Natural killer cell (primary cell): Measurements from ENCODE around the gene VEGFB. TPM values are rescaled to one million over a fixed set of nuclear protein-coding genes. Genes with fewer than 3 reads are reported as not detected.

Source experiments
- ATAC-seq, 3 donors: fragments of 150-1000 bp in 2 of 3; fragments of 200-7000 bp in 1 of 3; cut with Tn5 transposase; 1 replicate in 1 of 3; 2 replicates in 2 of 3; pipeline ENCODE4 v1.10.0; 2021; ENCODE audit warnings: mild to moderate bottlenecking in 2 of 3, moderate library complexity in 2 of 3
- DNase-seq, 2 donors: peaks; one replicate each; pipeline versions ENCODE4 v3.0.0 to v3.0.0-alpha.2; 2013 to 2021; ENCODE audit warnings: mixed read lengths in 1 of 2
- H3K27ac ChIP-seq: one replicate; pipeline ENCODE4 v1.5.1; 2013; ENCODE audit warnings: mild to moderate bottlenecking, low read length
- H3K27me3 ChIP-seq: one replicate; pipeline ENCODE4 v1.6.1; 2013; ENCODE audit warnings: low read length; ENCODE audit not compliant: control insufficient read depth, insufficient read depth
- H3K36me3 ChIP-seq: one replicate; pipeline ENCODE4 v1.6.1; 2013; ENCODE audit warnings: low read length; ENCODE audit not compliant: control insufficient read depth, insufficient read depth
- H3K4me1 ChIP-seq: one replicate; pipeline ENCODE4 v1.6.1; 2013; ENCODE audit warnings: low read length; ENCODE audit not compliant: control insufficient read depth, insufficient read depth
- H3K4me3 ChIP-seq: one replicate; pipeline ENCODE4 v1.5.1; 2013; ENCODE audit warnings: low read length
- H3K9me3 ChIP-seq: one replicate; pipeline ENCODE4 v1.6.1; 2013; ENCODE audit warnings: low read length; ENCODE audit not compliant: control insufficient read depth, insufficient read depth
- H3K27ac Mint-ChIP-seq, 2 donors: one replicate each; pipeline ENCODE4 v1.8.0; 2022; ENCODE audit warnings: mild to moderate bottlenecking in 2 of 2, mixed read lengths in 2 of 2, moderate library complexity in 1 of 2
- H3K27me3 Mint-ChIP-seq, 2 donors: one replicate each; pipeline ENCODE4 v1.8.0; 2022; ENCODE audit warnings: low read depth in 2 of 2, mixed read lengths in 2 of 2
- H3K36me3 Mint-ChIP-seq: one replicate; pipeline ENCODE4 v1.8.0; 2022; ENCODE audit warnings: mixed read lengths
- H3K4me1 Mint-ChIP-seq, 2 donors: one replicate each; pipeline ENCODE4 v1.8.0; 2022; ENCODE audit warnings: mixed read lengths in 2 of 2
- H3K4me3 Mint-ChIP-seq: one replicate; pipeline ENCODE4 v1.8.0; 2022; ENCODE audit warnings: mild to moderate bottlenecking, moderate library complexity, mixed read lengths
- H3K9me3 Mint-ChIP-seq, 2 donors: one replicate each; pipeline ENCODE4 v1.8.0; 2022; ENCODE audit warnings: mixed read lengths in 2 of 2
- WGBS: methylation state at CpG from one replicate; pipeline ENCODE4 v1.1.7; 2013; ENCODE audit warnings: missing lambda C conversion rate; ENCODE audit not compliant: insufficient coverage; 5-methylcytosine and 5-hydroxymethylcytosine counted together
- intact Hi-C: fragments of 100-400 bp; cut with micrococcal nuclease; formaldehyde crosslinking; loops from one replicate; pipeline ENCODE4 v1.14.2; 2022
- total RNA-seq, 4 donors: library from RNA; stranded (reverse); fragments of 120-200 nt in 1 of 4; gene quantifications; one replicate each; pipeline versions ENCODE4 v1.2.3 to v1.2.4, GENCODE V29; 2013 to 2022
- TF ChIP-seq, protein P1 (sequence below): fragments of 200-600 bp; IDR thresholded peaks from one replicate; pipeline ENCODE4 v1.8.0; 2022; ENCODE audit warnings: antibody characterized with exemption

Gene VEGFB
- total RNA-seq, 3 donors from 2014 or later (not counting 1 experiment from before 2014, with no cell fraction given) = 30.7 to 38.7 (median 37.3) TPM

DNA sequence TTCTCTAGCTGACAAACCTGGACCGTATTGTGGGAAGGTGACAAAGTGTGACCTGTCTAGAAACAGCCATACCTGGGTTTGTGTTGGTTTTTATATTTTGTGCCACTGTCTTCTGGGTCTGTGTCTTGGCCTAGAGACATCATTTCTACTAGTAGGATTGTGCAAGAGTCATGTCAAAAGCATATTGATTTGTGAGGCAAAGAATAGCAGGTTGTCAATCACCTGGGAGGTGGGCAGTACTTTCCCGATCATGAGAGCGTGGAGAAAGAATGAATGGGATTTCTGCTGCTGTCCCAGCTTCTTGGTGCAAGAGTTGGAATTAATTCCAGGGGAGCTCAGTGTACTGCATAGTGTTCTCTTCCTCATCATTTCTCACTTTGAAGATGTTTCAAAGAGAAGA is 32.8 kb upstream of the VEGFB start:
- Mint-ChIP-seq H3K36me3 (peaks cover 14% of the 10 kb centered on the region), H3K4me1 (peaks cover 17 to 25% of the 10 kb centered on the region in 2 donors), H3K27ac (peak overlapping the region in 1 of 2 donors; percentile 48), H3K4me3 (no peak overlapping the region), H3K27me3 (no peaks in the 10 kb centered on the region), H3K9me3 (no peaks in the 10 kb centered on the region)
- no peak for DNase-seq
- TF ChIP-seq, protein P1, sequence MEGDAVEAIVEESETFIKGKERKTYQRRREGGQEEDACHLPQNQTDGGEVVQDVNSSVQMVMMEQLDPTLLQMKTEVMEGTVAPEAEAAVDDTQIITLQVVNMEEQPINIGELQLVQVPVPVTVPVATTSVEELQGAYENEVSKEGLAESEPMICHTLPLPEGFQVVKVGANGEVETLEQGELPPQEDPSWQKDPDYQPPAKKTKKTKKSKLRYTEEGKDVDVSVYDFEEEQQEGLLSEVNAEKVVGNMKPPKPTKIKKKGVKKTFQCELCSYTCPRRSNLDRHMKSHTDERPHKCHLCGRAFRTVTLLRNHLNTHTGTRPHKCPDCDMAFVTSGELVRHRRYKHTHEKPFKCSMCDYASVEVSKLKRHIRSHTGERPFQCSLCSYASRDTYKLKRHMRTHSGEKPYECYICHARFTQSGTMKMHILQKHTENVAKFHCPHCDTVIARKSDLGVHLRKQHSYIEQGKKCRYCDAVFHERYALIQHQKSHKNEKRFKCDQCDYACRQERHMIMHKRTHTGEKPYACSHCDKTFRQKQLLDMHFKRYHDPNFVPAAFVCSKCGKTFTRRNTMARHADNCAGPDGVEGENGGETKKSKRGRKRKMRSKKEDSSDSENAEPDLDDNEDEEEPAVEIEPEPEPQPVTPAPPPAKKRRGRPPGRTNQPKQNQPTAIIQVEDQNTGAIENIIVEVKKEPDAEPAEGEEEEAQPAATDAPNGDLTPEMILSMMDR = no peak
- no peaks in the 10 kb centered on the region for H3K9me3 ChIP-seq
- no peak for ATAC-seq
- no peak overlapping the region for H3K4me3 ChIP-seq
- H3K27ac ChIP-seq = no peak overlapping the region
- WGBS = 89% methylated on average over 3 of the region's 3 CpGs
- H3K4me1 ChIP-seq = peaks cover 25% of the 10 kb centered on the region
- H3K27me3 ChIP-seq = no peaks in the 10 kb centered on the region
- intact Hi-C loops = loop anchor here (5.0 kb wide), 1 partner anchor 451 kb away; no protein-coding TSS in a partner anchor
- peaks cover 68% of the 10 kb centered on the region for H3K36me3 ChIP-seq

DNA sequence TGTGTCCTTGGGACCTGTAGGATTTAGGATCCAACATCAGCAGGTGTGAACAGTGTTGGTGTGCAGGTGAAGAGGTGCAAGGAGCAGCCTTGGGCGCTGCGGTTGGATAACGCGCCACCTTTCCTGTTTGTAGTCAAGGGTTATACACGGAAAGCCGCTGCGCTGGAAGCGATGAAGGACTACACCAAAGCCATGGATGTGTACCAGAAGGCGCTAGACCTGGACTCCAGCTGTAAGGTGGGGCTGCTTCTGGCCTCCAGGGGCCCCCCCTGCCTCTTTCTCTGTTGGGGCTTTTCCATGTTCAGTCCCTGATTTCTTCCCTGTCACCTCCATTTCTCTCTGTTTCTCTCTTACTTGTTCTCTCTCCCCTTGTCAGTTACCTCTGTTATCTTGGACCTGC is 31.4 kb upstream of the VEGFB start:
- H3K4me1 Mint-ChIP-seq = peaks cover 22 to 37% of the 10 kb centered on the region in 2 donors
- WGBS = over 99% methylated on average over 9 of the region's 9 CpGs

DNA sequence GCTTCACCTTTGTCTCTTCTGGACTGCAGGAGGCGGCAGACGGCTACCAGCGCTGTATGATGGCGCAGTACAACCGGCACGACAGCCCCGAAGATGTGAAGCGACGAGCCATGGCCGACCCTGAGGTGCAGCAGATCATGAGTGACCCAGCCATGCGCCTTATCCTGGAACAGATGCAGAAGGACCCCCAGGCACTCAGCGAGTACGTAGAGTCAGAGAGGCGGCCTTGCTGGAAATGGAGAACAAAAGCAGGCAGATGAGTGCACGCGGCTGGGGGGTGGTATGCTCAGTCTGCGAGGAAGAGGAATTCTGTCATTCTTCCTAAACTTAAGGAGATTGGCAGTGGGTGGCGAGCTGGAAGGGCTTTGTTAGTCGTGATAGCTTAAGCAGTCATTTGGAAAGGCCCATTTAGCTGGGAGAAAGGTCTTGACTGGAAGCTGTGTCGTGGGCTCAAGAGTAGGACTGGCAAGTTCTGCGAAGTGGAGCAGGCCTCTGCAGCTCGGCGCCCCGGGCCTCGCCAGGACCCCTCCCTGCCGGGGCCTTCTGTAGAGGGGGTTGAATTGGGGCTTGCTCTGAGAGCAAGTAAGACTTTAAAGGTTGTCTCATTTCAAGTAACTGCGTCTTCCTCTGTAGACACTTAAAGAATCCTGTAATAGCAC is 30.8 kb upstream of the VEGFB start:
- no peak for DNase-seq
- no peaks in the 10 kb centered on the region for H3K9me3 Mint-ChIP-seq
- Histone ChIP-seq H3K4me1 (peaks cover 43% of the 10 kb centered on the region), H3K36me3 (peaks cover 52% of the 10 kb centered on the region), H3K9me3 (no peaks in the 10 kb centered on the region), H3K4me3 (no peak overlapping the region), H3K27ac (no peak overlapping the region), H3K27me3 (no peaks in the 10 kb centered on the region)
- ATAC-seq = no peak
- peaks cover 6% of the 10 kb centered on the region for H3K36me3 Mint-ChIP-seq
- H3K27ac Mint-ChIP-seq = no peak overlapping the region
- TF ChIP-seq, protein P1 = no peak
- H3K4me3 Mint-ChIP-seq = peak overlapping the region; percentile 35
- peaks cover 22 to 43% of the 10 kb centered on the region in 2 donors for H3K4me1 Mint-ChIP-seq
- WGBS = 97% methylated on average over 27 of the region's 27 CpGs
- intact Hi-C loops = loop anchor here (1.0 to 5.0 kb wide), 2 partner anchors 101 to 449 kb away; no protein-coding TSS in a partner anchor
- H3K27me3 Mint-ChIP-seq = no peaks in the 10 kb centered on the region

More for the DNA sequence above, 31.4 kb upstream of the VEGFB start:
- no peak overlapping the region for H3K4me3 ChIP-seq
- H3K27me3 Mint-ChIP-seq = no peaks in the 10 kb centered on the region
- H3K9me3 ChIP-seq = no peaks in the 10 kb centered on the region
- H3K4me3 Mint-ChIP-seq = no peak overlapping the region
- no peaks in the 10 kb centered on the region for H3K27me3 ChIP-seq
- peaks cover 37% of the 10 kb centered on the region for H3K4me1 ChIP-seq
- no peaks in the 10 kb centered on the region for H3K9me3 Mint-ChIP-seq
- ATAC-seq (no peak), DNase-seq (no peak)
- no peak overlapping the region for H3K27ac Mint-ChIP-seq
- intact Hi-C loops = loop anchor here (5.0 kb wide), 1 partner anchor 449 kb away; no protein-coding TSS in a partner anchor
- peaks cover 53% of the 10 kb centered on the region for H3K36me3 ChIP-seq
- TF ChIP-seq, protein P1 = no peak
- H3K27ac ChIP-seq = no peak overlapping the region
- H3K36me3 Mint-ChIP-seq = peaks cover 6% of the 10 kb centered on the region
